ENCODE measurements around the gene MRPL27. TPM values are rescaled to one million over a fixed set of nuclear protein-coding genes. Genes with fewer than 3 reads are reported as not detected.
"Not testable (repeated sequence)": the region's sequence is repeated elsewhere in the genome, so short reads cannot be mapped to it uniquely, and the experiment has no call there.

Gene MRPL27
- total RNA-seq, 1 donor from 2014 or later = 77.2 TPM

DNA sequence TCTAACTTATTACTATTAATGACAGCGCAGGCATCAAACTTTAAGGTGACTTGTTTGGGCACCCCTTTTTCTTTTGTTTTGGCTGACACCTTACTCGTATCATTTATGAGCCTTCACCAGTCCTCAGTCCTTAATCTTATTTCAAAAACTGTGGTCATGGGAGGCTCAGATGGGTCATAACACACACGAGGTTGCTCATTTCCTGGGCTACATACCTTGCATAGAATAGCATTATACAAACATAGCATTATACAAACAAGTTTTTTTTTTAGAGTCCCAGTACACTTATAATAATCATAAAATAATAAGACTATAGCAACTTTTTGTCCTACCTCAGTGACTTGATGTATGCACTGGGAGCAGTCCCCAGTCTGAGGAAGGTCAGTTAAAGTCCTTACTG is 41.8 kb upstream of the MRPL27 start:
- Mint-ChIP-seq H3K9me3 (ENCODE audit: unreplicated experiment) (peaks cover 4% of the 10 kb centered on the region), H3K36me3 (ENCODE audit: unreplicated experiment) (peaks cover 9% of the 10 kb centered on the region)

DNA sequence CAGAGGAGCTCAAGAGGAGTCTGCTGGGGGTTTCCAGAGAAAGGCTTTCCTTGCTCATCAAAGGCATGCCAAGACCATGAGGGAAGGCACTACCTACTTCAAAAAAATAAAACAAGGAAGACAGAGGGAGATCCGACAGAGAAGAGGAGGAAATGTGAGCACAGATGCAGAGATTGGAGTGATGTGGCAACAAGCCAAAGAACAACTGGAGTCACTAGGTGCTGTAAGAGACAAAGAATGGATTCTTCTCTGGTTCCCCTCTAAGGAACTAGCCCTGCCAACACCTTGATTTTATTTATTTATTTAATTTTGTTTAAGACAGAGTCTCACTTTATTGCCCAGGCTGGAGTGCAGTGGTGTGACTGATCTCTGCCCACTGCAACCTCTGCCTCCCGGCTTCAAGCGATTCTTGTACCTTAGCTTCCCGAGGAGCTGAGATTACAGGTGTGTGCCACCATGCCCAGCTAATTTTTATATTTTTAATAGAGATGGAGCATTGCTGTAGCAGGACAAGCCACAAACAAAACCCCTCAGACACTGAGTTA is 39.3 kb upstream of the MRPL27 start:
- Mint-ChIP-seq H3K4me3 (ENCODE audit: unreplicated experiment) (no peak overlapping the region), H3K27me3 (ENCODE audit: unreplicated experiment) (peaks cover 3% of the 10 kb centered on the region), H3K36me3 (ENCODE audit: unreplicated experiment) (no peaks in the 10 kb centered on the region), H3K27ac (ENCODE audit: unreplicated experiment) (no peak overlapping the region), H3K4me1 (ENCODE audit: low read depth, unreplicated experiment) (no peaks in the 10 kb centered on the region), H3K9me3 (ENCODE audit: unreplicated experiment) (peaks cover 2% of the 10 kb centered on the region)
- DNase-seq = no peak
- TF ChIP-seq, protein P1, sequence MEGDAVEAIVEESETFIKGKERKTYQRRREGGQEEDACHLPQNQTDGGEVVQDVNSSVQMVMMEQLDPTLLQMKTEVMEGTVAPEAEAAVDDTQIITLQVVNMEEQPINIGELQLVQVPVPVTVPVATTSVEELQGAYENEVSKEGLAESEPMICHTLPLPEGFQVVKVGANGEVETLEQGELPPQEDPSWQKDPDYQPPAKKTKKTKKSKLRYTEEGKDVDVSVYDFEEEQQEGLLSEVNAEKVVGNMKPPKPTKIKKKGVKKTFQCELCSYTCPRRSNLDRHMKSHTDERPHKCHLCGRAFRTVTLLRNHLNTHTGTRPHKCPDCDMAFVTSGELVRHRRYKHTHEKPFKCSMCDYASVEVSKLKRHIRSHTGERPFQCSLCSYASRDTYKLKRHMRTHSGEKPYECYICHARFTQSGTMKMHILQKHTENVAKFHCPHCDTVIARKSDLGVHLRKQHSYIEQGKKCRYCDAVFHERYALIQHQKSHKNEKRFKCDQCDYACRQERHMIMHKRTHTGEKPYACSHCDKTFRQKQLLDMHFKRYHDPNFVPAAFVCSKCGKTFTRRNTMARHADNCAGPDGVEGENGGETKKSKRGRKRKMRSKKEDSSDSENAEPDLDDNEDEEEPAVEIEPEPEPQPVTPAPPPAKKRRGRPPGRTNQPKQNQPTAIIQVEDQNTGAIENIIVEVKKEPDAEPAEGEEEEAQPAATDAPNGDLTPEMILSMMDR (IDR thresholded peaks at IDR 0.05; ENCODE audit: partially characterized antibody, unreplicated experiment) = no peak

More for the DNA sequence above, 41.8 kb upstream of the MRPL27 start:
- no peak overlapping the region for H3K4me3 Mint-ChIP-seq (ENCODE audit: unreplicated experiment)
- DNase-seq = no peak
- H3K4me1 Mint-ChIP-seq (ENCODE audit: low read depth, unreplicated experiment) = no peaks in the 10 kb centered on the region
- TF ChIP-seq, protein P1 (IDR thresholded peaks at IDR 0.05; ENCODE audit: partially characterized antibody, unreplicated experiment) = no peak
- no peak overlapping the region for H3K27ac Mint-ChIP-seq (ENCODE audit: unreplicated experiment)
- peaks cover 3% of the 10 kb centered on the region for H3K27me3 Mint-ChIP-seq (ENCODE audit: unreplicated experiment)

DNA sequence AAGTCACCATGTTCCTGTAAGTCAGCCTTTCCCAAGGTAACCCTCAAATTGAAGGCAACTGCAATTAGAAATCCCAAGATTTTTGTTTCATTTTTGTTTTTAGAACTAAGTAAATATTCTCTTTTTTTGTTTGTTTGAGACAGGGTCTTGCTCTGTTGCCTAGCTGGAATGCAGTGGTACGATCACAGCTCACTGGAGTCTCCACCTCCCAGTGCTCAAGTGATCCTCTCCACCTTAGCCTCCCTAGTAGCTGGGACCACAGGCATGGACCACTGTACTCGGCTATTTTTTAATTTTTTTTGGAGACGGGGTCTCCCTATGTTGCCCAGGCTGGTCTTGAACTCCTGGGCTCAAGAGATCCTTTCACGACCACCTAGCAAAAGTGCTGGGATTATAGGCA is 34.9 kb upstream of the MRPL27 start:
- Mint-ChIP-seq H3K4me1 (ENCODE audit: low read depth, unreplicated experiment) (no peaks in the 10 kb centered on the region), H3K36me3 (ENCODE audit: unreplicated experiment) (no peaks in the 10 kb centered on the region), H3K27me3 (ENCODE audit: unreplicated experiment) (peaks cover 5% of the 10 kb centered on the region), H3K9me3 (ENCODE audit: unreplicated experiment) (no peaks in the 10 kb centered on the region), H3K4me3 (ENCODE audit: unreplicated experiment) (no peak overlapping the region), H3K27ac (ENCODE audit: unreplicated experiment) (no peak overlapping the region)
- no peak for DNase-seq
- TF ChIP-seq, protein P1 (IDR thresholded peaks at IDR 0.05; ENCODE audit: partially characterized antibody, unreplicated experiment) = no peak

DNA sequence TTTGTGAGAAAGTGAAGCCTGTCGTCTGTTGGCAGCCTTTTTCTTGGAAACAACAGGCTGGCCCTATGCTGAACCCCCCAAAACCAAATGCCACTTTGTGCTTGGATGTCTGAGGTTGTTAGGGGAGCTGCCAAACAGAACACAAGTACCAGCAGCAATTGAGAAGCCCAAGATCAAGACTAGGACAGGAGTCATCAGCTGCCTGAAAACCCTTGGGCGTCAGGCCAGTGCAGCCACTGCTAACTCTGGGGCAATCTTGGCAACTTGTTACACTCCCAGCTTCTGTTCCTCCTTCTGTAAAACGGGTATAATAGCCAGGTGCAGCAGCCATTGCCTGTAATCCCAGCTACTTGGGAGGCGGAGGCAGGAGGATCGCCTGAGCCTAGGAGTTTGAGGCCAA is 33.6 kb upstream of the MRPL27 start:
- Mint-ChIP-seq H3K4me1 (ENCODE audit: low read depth, unreplicated experiment) (no peaks in the 10 kb centered on the region), H3K27ac (ENCODE audit: unreplicated experiment) (no peak overlapping the region), H3K36me3 (ENCODE audit: unreplicated experiment) (no peaks in the 10 kb centered on the region), H3K27me3 (ENCODE audit: unreplicated experiment) (peaks cover 2% of the 10 kb centered on the region), H3K4me3 (ENCODE audit: unreplicated experiment) (no peak overlapping the region), H3K9me3 (ENCODE audit: unreplicated experiment) (peaks cover 2% of the 10 kb centered on the region)
- TF ChIP-seq, protein P1 (IDR thresholded peaks at IDR 0.05; ENCODE audit: partially characterized antibody, unreplicated experiment) = no peak
- no peak for DNase-seq

DNA sequence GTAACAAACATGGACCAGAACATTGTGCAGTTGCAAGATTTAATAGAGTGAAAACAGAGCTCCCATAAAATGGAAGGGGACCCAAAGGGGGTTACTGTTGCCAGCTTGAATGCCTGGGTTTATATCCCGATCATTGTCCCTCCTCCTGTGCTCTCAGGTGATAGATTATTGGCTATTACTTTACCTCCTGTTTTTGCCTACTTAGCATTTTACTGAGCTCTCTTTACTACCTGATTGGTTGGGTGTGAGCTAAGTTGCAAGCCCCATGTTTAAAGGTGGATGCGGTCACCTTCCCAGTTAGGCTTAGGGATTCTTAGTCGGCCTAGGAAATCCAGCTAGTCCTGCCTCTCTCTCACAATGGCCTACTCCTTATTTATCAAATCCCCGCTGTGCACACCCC is 32.4 kb upstream of the MRPL27 start:
- not testable (repeated sequence) for H3K9me3 Mint-ChIP-seq (ENCODE audit: unreplicated experiment); H3K4me3 Mint-ChIP-seq (ENCODE audit: unreplicated experiment); DNase-seq; H3K36me3 Mint-ChIP-seq (ENCODE audit: unreplicated experiment); H3K27me3 Mint-ChIP-seq (ENCODE audit: unreplicated experiment); H3K4me1 Mint-ChIP-seq (ENCODE audit: low read depth, unreplicated experiment); H3K27ac Mint-ChIP-seq (ENCODE audit: unreplicated experiment)

DNA sequence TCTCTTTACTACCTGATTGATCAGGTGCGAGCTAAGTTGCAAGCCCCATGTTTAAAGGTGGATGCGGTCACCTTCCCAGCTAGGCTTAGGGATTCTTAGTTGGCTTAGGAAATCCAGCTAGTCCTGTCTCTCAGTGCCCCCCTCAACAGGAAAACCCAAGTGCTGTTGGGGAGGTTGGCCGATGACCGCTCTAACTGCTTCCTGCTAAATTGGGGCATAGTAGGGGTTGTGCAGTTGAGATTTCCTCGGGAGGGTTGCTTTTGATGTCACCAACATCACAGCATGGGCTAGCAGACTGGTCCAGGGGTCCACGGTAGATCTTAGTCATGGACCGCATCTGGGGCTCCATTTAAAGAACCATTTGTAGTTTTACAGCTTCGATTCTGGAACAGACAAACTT is 26.6 kb upstream of the MRPL27 start:
- not testable (repeated sequence) for H3K27ac Mint-ChIP-seq (ENCODE audit: unreplicated experiment); H3K4me1 Mint-ChIP-seq (ENCODE audit: low read depth, unreplicated experiment); H3K9me3 Mint-ChIP-seq (ENCODE audit: unreplicated experiment); DNase-seq; H3K36me3 Mint-ChIP-seq (ENCODE audit: unreplicated experiment); H3K27me3 Mint-ChIP-seq (ENCODE audit: unreplicated experiment); H3K4me3 Mint-ChIP-seq (ENCODE audit: unreplicated experiment)

DNA sequence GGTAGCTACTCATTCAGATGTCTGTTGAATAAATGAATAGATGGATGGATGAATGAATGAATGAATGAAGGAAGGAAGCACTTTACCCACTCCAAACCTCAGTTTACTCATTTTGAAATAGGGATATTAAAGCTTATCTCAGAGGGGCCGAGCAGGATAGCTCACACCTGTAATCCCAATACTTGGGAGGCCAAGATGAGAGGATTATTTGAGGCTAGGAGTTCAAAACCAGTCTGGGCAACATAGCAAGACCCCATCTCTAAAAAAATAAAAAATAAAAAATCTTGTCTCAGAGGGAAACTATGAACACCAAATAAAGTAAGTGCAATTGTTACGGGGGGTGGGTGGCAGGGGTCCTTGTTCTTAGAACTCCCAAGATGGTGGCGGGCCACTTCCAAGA is 25.7 kb upstream of the MRPL27 start:
- H3K27me3 Mint-ChIP-seq (ENCODE audit: unreplicated experiment); H3K4me1 Mint-ChIP-seq (ENCODE audit: low read depth, unreplicated experiment); DNase-seq; H3K9me3 Mint-ChIP-seq (ENCODE audit: unreplicated experiment); H3K27ac Mint-ChIP-seq (ENCODE audit: unreplicated experiment); H3K4me3 Mint-ChIP-seq (ENCODE audit: unreplicated experiment); H3K36me3 Mint-ChIP-seq (ENCODE audit: unreplicated experiment): not testable (repeated sequence)
